Activated CD8-positive, alpha-beta T cell treated with anti-CD3 and anti-CD28 coated beads, Interleukin-2, amount 10 ng/mL, durations not matched to agents 7 days and 5 days (primary cell): ENCODE data around the gene SREBF2. TPM values are rescaled to one million over a fixed set of nuclear protein-coding genes. Genes with fewer than 3 reads are reported as not detected.
A peak's percentile ranks its signal among the peaks of the same experiment; 100 is the strongest.

ENCODE experiments used
- ATAC-seq: fragments of 150-1000 bp; cut with Tn5 transposase; one replicate; pipeline ENCODE4 v1.10.0; 2021; ENCODE audit warnings: moderate library complexity
- CTCF ChIA-PET: fragments of 350-600 bp; sonication (Branson Sonifier 250); formaldehyde crosslinking; loops from one replicate; lab custom pipeline; 2021; ENCODE audit warnings: antibody characterized with exemption; lab: Charles Lee
- POLR2A ChIA-PET: fragments of 350-600 bp; sonication (Branson Sonifier 250); formaldehyde crosslinking; loops from one replicate; lab custom pipeline; 2021; ENCODE audit warnings: antibody characterized with exemption; lab: Charles Lee
- DNase-seq: peaks from one replicate; pipeline ENCODE4 v3.0.0-alpha.2; 2020
- H3K27ac Mint-ChIP-seq: one replicate; pipeline ENCODE4 v1.8.0; 2021; ENCODE audit warnings: mild to moderate bottlenecking, mixed read lengths
- H3K27me3 Mint-ChIP-seq: one replicate; pipeline ENCODE4 v1.8.0; 2021; ENCODE audit warnings: low read depth, mixed read lengths
- H3K36me3 Mint-ChIP-seq: one replicate; pipeline ENCODE4 v1.8.0; 2021; ENCODE audit warnings: low read depth, mixed read lengths
- H3K4me1 Mint-ChIP-seq: one replicate; pipeline ENCODE4 v1.8.0; 2021; ENCODE audit warnings: low read depth, mixed read lengths
- H3K4me3 Mint-ChIP-seq: one replicate; pipeline ENCODE4 v1.8.0; 2021; ENCODE audit warnings: mild to moderate bottlenecking, mixed read lengths
- H3K9me3 Mint-ChIP-seq: one replicate; pipeline ENCODE4 v1.8.0; 2022; ENCODE audit warnings: mixed read lengths; ENCODE audit not compliant: insufficient read depth
- total RNA-seq, 2 experiments: library from RNA; stranded (reverse); gene quantifications; one replicate each; pipeline ENCODE4 v1.2.3, GENCODE V29; 2021

SREBF2 gene
- total RNA-seq = 10 to 100 TPM; 93.0 to 93.7 TPM

DNA sequence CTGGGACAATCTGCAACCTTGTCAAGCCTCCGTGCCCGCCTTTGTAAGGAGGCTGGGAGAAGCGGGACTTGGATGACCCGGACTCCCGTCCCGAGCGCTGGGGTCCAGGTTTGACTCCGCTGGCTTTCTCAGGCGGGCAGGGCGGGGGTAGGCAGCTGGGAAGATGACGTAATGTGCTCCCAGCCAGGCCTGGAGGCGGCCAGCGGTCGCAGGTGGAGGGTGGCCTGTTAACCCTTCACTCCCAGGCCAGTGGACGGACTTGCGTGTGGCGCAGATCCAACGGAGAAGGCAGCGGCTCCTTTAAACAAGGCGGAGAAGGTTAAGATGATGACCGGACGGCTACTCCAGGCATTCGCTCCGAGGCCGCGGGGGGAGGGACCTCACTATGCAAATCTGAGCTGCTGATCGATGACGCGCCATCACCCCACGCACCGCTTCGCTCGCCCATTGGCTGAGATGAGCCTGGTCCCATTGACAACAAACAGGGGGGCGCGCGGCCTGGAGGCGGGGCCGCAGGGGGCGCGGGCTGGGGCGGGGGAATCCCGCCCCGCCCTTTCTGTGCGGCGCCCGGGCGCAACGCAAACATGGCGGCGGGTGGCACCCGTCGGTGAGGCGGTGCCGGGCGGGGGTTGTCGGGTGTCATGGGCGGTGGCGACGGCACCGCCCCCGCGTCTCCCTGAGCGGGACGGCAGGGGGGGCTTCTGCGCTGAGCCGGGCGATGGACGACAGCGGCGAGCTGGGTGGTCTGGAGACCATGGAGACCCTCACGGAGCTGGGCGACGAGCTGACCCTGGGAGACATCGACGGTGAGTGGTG is at the start of gene SREBF2:
Gene SREBF2, plus strand, starts transcription at position 553 of the 816 bp plus-strand sequence. Its CDS starts 166 bp downstream, at position 719.
- ChIA-PET CTCF (interaction anchor here (0.7 to 2.5 kb wide), 19 partner anchors 10 to 247 kb away, joined by 3 to 13 read pairs (median 4); partner anchors contain the start of genes CCDC134, CENPM and SMDT1), POLR2A (interaction anchor here (0.6 to 3.8 kb wide), 19 partner anchors 8 to 386 kb away, joined by 3 to 30 read pairs (median 4); partner anchors contain the start of genes CCDC134, CENPM, SMDT1 and SNU13)
- H3K4me3 Mint-ChIP-seq = peak within 1 kb of the TSS; percentile 95
- no peaks in the 10 kb centered on the region for H3K9me3 Mint-ChIP-seq
- no peaks in the 10 kb centered on the region for H3K27me3 Mint-ChIP-seq
- ATAC-seq (peak; percentile 95), DNase-seq (peak; percentile 100)
- H3K36me3 Mint-ChIP-seq = peaks cover 50% of the 10 kb centered on the region
- H3K27ac Mint-ChIP-seq = peak within 1 kb of the TSS; percentile 100
- peaks cover 41% of the 10 kb centered on the region for H3K4me1 Mint-ChIP-seq

DNA sequence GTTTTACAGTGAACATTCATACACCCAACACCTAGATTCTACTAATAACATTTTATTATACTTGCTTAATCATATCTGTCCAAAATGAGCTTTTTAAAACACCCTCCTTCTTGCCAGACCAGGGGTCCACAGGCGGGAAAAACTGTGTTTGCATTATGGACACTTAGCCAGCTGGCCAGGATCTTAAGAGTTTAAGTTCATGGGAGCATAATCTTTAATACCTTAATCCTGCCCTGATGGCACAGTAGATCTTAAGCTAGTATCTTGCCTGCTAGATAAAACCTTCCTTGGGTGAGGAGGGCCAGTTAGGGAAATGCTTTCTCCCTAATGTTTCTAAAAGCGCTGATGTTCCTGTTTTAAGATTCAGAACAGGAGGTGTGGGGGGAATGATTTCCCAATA is 45.6 kb upstream of the SREBF2 start:
- Mint-ChIP-seq H3K4me3 (no peak overlapping the region), H3K36me3 (peaks cover 50% of the 10 kb centered on the region)

DNA sequence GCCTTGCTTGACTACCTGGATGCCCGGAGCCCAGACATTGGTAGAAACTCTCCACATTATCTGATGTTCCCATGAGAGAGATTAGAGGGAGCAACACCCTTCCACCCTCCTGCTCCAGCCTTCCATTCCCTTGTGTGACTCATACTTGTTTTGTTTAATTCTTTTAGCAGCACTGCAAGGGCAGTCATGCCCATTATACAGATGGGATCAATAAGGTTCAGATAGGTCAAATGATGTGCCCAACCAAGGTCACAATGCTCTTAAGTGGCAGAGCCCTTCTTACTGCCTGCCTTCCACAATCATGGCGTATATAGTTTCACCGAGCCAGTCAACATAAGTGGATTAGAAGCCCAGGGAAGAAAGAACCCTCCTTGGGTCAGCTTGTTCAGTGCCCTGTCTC is 39.0 kb upstream of the SREBF2 start:
- no peaks in the 10 kb centered on the region for H3K27me3 Mint-ChIP-seq
- H3K36me3 Mint-ChIP-seq = peaks cover 52% of the 10 kb centered on the region
- H3K9me3 Mint-ChIP-seq = no peaks in the 10 kb centered on the region
- H3K27ac Mint-ChIP-seq = peak overlapping the region; percentile 2
- no peaks in the 10 kb centered on the region for H3K4me1 Mint-ChIP-seq
- POLR2A ChIA-PET = no interaction called here
- CTCF ChIA-PET = no interaction called here
- DNase-seq (no peak), ATAC-seq (no peak)
- H3K4me3 Mint-ChIP-seq = no peak overlapping the region

More for the DNA sequence above, 45.6 kb upstream of the SREBF2 start:
- no peak overlapping the region for H3K27ac Mint-ChIP-seq
- no peaks in the 10 kb centered on the region for H3K9me3 Mint-ChIP-seq
- ChIA-PET POLR2A (interaction anchor here (0.9 to 3.6 kb wide), 2 partner anchors 11 to 13 kb away, joined by 3 to 16 read pairs; partner anchors contain the start of gene CCDC134), CTCF (interaction anchor here (1.5 to 3.1 kb wide), 3 partner anchors 13 to 90 kb away, joined by 5 to 8 read pairs (median 8); partner anchors contain the start of gene CCDC134)
- DNase-seq (no peak), ATAC-seq (no peak)
- peaks cover 19% of the 10 kb centered on the region for H3K4me1 Mint-ChIP-seq
- H3K27me3 Mint-ChIP-seq = no peaks in the 10 kb centered on the region

DNA sequence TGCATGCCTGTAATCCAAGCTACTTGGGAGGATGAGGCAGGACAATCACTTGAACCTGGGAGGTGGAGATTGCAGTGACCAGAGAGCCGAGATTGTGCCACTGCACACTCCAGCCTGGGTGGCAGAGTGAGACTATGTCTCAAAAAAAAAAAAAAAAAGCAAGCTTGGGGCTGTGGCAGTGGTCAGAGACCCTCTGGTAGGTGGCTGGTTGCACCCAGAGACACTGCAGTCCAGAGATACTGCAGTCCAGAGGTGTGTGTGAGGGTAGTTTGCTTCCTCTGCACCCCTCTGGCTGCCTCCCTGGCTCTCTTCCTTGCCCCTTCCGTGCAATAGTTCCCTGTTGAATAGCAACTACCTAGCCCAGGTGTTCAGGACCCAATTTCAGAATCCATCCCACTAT is 34.2 kb upstream of the SREBF2 start:
- peaks cover 26% of the 10 kb centered on the region for H3K4me1 Mint-ChIP-seq
- H3K4me3 Mint-ChIP-seq = no peak overlapping the region
- CTCF ChIA-PET = interaction anchor here (1.0 to 4.4 kb wide), 8 partner anchors 13 to 142 kb away, joined by 3 to 50 read pairs (median 10); no protein-coding TSS in a partner anchor
- no peaks in the 10 kb centered on the region for H3K27me3 Mint-ChIP-seq
- peaks cover 39% of the 10 kb centered on the region for H3K36me3 Mint-ChIP-seq
- DNase-seq = no peak
- H3K27ac Mint-ChIP-seq = no peak overlapping the region
- H3K9me3 Mint-ChIP-seq = no peaks in the 10 kb centered on the region
- ATAC-seq = no peak
- POLR2A ChIA-PET = interaction anchor here (0.7 to 6.8 kb wide), 6 partner anchors 11 to 110 kb away, joined by 3 to 188 read pairs (median 6); partner anchors contain the start of genes SNU13 and SREBF2

DNA sequence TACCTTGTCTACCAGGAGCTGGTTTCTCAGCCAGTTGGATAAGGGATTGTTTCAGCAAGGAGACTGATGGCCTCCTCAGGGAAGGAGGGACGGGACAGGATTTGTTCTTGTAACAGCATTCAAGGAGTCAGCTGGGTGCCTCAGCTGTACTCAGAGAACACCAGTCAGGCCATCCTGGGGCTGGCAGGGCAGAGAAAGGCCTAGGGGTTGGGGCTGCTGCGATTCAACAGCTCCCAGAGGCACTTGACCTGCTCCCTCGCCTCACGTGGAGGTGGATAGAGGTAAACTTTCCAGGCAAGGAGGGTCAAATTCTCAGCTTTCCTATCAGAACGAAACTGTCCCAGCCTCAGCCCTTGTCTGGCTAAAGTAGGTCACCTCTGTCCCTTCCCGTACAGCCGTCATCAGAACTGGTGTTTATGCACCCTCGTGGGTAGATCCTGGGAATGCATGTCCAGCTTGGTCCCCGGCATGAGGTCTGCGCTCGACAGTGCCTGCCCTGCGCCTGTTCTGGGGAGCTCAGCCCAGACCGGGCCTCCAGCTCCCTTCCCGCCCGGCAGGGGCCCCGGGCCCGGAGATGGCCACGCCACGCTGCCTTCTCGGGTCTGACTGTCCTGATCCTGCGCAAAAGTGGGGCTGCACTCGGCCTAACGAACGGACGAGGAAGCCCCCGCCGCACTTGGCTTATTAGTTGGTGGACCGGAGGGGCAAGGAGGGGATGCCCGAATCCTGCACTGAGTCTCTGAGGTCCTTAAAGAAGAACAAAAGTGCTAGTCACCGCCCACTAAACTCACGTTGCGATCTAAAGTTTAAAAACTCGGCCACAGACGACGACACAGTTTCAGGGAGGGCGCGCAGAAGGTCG is 33.2 kb upstream of the SREBF2 start:
- Mint-ChIP-seq H3K27me3 (no peaks in the 10 kb centered on the region), H3K36me3 (peaks cover 37% of the 10 kb centered on the region), H3K4me1 (peaks cover 36% of the 10 kb centered on the region), H3K4me3 (peak overlapping the region; percentile 98), H3K27ac (peak overlapping the region; percentile 99), H3K9me3 (no peaks in the 10 kb centered on the region)
- peak; percentile 27 for DNase-seq
- ATAC-seq = peak; percentile 48
- ChIA-PET POLR2A (interaction anchor here (0.6 to 6.8 kb wide), 25 partner anchors 9 to 497 kb away, joined by 3 to 188 read pairs (median 5); partner anchors contain the start of genes DESI1, SNU13, SREBF2 and TNFRSF13C), CTCF (interaction anchor here (1.0 to 4.4 kb wide), 15 partner anchors 7 to 141 kb away, joined by 3 to 50 read pairs (median 5); partner anchors contain the start of gene SREBF2)

DNA sequence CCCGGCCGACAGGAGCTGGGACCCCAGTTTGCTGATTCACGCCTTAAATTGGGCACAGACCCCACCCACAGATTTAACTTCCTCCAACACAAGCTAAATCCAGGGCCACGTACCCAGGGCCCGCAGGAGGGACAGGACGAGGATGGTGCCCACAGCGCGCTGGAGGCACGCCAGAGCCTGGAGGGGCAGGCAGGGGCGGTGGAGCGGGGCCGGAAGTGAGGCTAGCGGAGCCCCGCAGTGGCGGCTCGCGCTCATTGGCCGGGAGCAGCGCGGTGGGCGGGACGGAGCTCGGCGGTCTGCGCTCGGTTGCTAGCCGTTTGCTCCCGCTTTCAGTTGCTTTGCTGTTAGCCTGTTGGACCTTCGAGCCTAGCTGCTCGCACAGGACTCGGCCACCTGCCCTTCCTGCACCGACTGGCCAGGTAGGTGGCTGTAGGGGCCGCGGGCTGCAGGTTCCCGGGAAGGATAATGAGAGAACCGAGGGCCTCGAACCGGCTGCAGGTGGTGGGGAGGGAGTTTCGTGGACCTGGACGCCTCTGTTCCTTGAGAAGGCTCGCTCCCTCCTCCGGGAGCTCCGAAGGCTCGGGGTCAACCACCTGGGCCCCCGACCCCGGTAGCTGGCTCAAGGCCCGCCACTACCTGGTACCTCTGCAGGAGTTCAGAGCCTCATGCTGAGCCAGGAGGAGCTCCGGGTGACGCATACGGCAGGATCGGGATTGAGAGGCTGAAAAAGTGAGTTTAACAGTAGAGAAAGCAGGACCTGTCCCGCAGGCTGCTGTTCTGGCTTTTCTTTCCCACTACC is 32.4 kb upstream of the SREBF2 start, which contains the start of gene CCDC134:
Gene CCDC134, plus strand, starts transcription at position 332 of the 799 bp plus-strand sequence. CDS start 8,212 bp downstream, outside the sequence.
- H3K27me3 Mint-ChIP-seq = no peaks in the 10 kb centered on the region
- H3K4me3 Mint-ChIP-seq = peak within 1 kb of the TSS; percentile 98
- DNase-seq (peak; percentile 94), ATAC-seq (peak; percentile 98)
- H3K27ac Mint-ChIP-seq = peak within 1 kb of the TSS; percentile 99
- H3K36me3 Mint-ChIP-seq = peaks cover 31% of the 10 kb centered on the region
- H3K9me3 Mint-ChIP-seq = no peaks in the 10 kb centered on the region
- H3K4me1 Mint-ChIP-seq = peaks cover 43% of the 10 kb centered on the region
- POLR2A ChIA-PET = interaction anchor here (0.6 to 6.8 kb wide), 24 partner anchors 9 to 180 kb away, joined by 3 to 188 read pairs (median 4); partner anchors contain the start of genes DESI1, SNU13, SREBF2 and TNFRSF13C
- CTCF ChIA-PET = interaction anchor here (0.6 to 4.4 kb wide), 18 partner anchors 8 to 140 kb away, joined by 3 to 50 read pairs (median 4); partner anchors contain the start of gene SREBF2

DNA sequence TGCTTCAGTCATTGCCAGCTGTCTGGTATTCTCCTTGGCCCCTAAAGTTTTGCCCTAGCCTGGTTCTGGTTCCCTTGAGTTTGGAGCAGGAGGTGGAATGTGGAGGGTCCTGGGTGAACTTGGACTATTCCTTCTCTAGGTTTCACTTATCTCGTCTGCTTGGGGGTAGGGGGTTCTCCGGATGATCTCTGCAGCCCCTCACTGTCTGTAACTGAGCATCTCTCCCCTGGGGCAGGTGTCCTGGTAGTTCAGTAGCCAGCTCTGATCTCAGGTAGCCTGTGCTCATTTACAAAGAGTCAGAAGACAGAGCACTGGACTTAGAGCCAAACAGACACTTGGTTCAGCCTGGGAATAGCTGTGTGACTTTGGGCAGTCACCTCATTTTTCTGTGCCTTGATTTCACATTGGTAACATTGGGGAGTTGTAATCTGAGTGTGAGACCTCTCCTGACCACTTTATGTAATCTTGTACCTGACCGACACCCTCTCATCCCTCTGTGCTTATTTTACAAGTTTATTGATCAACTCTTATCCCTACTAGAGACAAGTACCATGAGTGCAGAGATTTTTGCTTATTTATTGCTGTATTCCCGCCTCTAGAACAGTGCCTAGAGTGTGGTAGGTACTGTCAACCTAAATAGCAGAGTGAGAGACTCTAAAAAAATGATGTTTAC is 31.6 kb upstream of the SREBF2 start:
- no peaks in the 10 kb centered on the region for H3K9me3 Mint-ChIP-seq
- H3K36me3 Mint-ChIP-seq = peaks cover 28% of the 10 kb centered on the region
- peaks cover 46% of the 10 kb centered on the region for H3K4me1 Mint-ChIP-seq
- no peaks in the 10 kb centered on the region for H3K27me3 Mint-ChIP-seq
- peak overlapping the region; percentile 98 for H3K4me3 Mint-ChIP-seq
- DNase-seq (no peak), ATAC-seq (no peak)
- POLR2A ChIA-PET = interaction anchor here (1.0 to 6.8 kb wide), 14 partner anchors 8 to 145 kb away, joined by 3 to 188 read pairs (median 7); partner anchors contain the start of genes SNU13, SREBF2 and TNFRSF13C
- peak overlapping the region; percentile 99 for H3K27ac Mint-ChIP-seq
- CTCF ChIA-PET = interaction anchor here (1.0 to 4.4 kb wide), 15 partner anchors 9 to 140 kb away, joined by 3 to 50 read pairs (median 5); partner anchors contain the start of gene SREBF2

DNA sequence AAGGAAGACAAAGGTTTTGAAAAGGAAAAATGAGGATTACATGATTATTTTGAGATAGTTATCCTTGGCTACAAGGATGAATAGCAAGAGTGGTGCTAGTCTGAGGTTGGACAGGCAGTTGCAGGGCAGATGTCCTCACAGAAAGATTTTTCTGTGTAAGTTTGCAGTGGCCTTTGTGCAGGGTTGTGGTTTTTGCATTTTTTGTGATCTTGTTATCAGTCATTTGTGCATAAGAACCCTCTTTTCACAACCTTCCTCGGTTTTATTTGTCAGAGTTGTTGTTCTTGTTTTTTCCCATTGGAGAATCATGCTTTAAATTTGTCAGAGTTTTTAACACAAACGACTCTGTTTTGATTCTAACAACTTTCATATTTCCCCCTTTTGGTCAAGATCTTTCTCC is 31.0 kb upstream of the SREBF2 start:
- H3K27ac Mint-ChIP-seq = peak overlapping the region; percentile 99
- CTCF ChIA-PET = interaction anchor here (1.9 to 2.9 kb wide), 2 partner anchors 135 to 139 kb away, joined by 10 to 15 read pairs; no protein-coding TSS in a partner anchor
- ATAC-seq (no peak), DNase-seq (no peak)
- H3K4me3 Mint-ChIP-seq = peak overlapping the region; percentile 98
- peaks cover 46% of the 10 kb centered on the region for H3K4me1 Mint-ChIP-seq
- H3K36me3 Mint-ChIP-seq = peaks cover 28% of the 10 kb centered on the region
- no peaks in the 10 kb centered on the region for H3K27me3 Mint-ChIP-seq
- no peaks in the 10 kb centered on the region for H3K9me3 Mint-ChIP-seq
- POLR2A ChIA-PET = interaction anchor here (1.7 to 6.8 kb wide), 3 partner anchors 20 to 33 kb away, joined by 6 to 188 read pairs (median 9); partner anchors contain the start of gene SREBF2

DNA sequence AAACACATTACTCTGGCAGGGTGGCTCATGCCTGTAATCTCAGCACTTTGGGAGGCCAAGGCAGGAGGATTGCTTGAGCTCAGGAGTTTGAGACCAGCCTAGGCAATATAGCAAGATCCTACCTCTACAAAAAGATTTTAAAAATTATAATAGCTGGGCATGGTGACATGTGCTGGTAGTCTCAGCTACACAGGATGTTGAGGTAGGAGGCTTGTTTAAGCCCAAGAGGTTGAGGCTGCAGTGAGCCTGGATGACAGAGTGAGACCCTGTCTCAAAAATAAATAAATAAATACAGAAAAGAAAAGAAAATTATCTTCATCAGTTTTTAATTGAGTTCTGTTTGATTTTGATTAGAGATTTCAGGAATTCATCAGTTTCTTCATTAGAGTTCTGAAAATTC is 27.3 kb upstream of the SREBF2 start:
- POLR2A ChIA-PET = interaction anchor here (0.6 to 2.0 kb wide), 2 partner anchors 25 to 48 kb away, joined by 4 to 9 read pairs; no protein-coding TSS in a partner anchor
- Mint-ChIP-seq H3K9me3 (no peaks in the 10 kb centered on the region), H3K36me3 (peaks cover 30% of the 10 kb centered on the region), H3K4me3 (no peak overlapping the region), H3K4me1 (peaks cover 34% of the 10 kb centered on the region), H3K27me3 (no peaks in the 10 kb centered on the region), H3K27ac (no peak overlapping the region)
- ATAC-seq (no peak), DNase-seq (no peak)
- CTCF ChIA-PET = interaction anchor here (1.0 to 3.2 kb wide), 2 partner anchors 59 to 108 kb away, joined by 3 to 20 read pairs; no protein-coding TSS in a partner anchor
